Stimulated activated CD4-positive, alpha-beta T cell treated with anti-CD3 and anti-CD28 coated beads, Interleukin-4, amount 100 ng/mL, for 1 hour (primary cell): Measurements from ENCODE around the gene SLC23A2.
A peak's percentile ranks its signal among the peaks of the same experiment; 100 is the strongest.
"Not testable (repeated sequence)": the region's sequence is repeated elsewhere in the genome, so short reads cannot be mapped to it uniquely, and the experiment has no call there.

Experiments used
- DNase-seq: peaks from one replicate; pipeline ENCODE4 v3.0.0-alpha.2; 2020

The SLC23A2 gene

DNA sequence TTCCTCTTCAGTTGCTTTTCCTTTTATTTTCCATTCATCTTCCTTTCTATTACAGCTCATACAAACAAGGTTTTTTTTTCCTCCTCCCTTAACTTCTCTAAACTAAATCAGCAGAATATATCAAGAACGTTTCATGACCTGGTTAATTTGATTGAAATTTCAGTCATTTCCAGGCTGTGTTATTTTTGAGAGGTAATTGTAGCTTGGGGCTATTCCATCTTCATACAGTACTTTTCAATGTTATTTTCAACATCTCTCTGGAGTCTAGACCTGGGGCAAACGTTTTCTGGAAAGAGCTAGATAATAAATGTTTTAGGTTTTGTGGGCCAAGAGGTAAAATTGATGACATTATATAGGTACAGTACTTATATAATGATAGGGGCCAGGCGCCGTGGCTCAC, 4.0 kb upstream of the SLC23A2 start:
- DNase-seq: no peak

DNA sequence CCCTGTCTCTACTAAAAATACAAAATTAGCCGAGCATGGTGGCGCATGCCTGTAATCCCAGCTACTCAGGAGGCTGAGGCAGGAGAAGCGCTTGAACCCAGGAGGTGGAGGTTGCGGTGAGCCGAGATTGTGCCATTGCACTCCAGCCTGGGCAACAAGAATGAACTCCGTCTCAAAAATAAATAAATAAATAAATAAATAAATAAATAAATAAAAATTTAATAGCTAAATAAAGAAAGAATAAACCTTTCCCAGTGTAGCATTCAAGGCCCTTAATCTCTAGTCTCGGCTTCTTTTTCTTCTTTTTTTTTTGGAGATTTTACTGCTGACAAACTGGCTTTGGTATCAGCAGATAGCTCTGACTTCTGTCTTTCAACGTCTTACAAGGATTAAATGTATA, 3.5 kb upstream of the SLC23A2 start:
- not testable (repeated sequence) for DNase-seq

GRCh38 chr20:5003626-5004025, 2.3 kb upstream of the SLC23A2 start:
- no peak for DNase-seq

- peak; percentile 3 for DNase-seq
These were observed 735 bp upstream of the SLC23A2 start for GRCh38 chr20:5002077-5002413.

- peak; percentile 24 for DNase-seq
These were observed 792 bp downstream of the SLC23A2 start for GRCh38 chr20:5000263-5001173.

DNA sequence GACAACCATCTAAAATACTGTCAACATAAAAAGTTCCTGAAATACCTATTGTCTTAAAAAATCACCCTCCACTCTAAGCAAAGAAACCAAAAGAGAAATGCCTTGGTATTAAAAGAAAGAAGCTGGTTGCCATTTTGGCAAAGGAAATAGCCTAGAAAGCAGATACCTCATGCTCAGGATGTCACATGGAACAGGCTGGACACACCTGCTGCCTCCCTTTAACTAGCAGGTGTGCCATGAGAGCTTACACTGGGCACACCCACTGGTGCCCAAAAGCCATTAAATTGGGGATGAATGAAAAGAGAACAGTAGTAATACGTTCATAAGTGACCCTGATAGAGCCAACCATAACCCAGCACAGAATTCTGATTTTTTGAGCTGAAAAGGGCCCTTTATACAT, 1.5 kb downstream of the SLC23A2 start:
- no peak for DNase-seq

- DNase-seq: no peak
These were observed 3.1 kb downstream of the SLC23A2 start for GRCh38 chr20:4998160-4998651.

DNA sequence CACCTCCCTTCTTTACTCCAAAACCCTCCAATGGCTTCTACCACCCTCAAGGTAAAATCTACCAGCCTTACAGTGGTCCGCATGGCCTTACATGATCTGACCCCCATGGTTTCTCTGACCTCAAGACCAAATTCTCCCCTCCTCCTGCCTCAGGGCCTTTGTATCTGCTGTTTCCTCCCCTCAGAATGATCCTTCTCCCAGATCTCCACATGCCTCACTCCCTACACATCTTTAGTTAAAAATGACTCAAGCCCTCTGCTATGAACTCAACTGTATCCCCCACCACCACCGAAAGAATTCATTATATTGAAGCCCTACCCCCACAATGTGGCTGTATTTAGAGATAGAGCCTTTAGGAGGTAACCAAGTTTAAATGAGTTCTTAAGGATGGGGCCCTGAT, 4.1 kb downstream of the SLC23A2 start:
- DNase-seq: no peak

DNA sequence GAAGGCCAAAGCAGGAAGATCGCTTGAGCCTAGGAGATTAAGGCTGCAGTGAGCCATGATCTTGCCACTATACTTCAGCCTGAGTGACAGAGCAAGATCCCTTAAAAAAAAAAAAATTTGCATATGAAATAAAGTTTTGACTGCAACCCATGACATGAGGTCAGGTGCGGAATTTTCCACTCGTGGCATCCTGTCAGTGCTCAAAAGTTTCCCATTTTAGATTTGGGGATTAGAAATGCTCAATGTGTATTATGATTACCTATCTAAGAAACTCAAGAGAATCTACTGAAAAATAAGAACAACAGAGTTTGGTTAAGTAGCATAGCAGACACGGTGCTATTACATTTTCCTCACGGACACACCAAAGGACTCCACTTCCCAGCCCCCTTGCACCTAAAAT, 11.7 kb downstream of the SLC23A2 start:
- DNase-seq: no peak

DNA sequence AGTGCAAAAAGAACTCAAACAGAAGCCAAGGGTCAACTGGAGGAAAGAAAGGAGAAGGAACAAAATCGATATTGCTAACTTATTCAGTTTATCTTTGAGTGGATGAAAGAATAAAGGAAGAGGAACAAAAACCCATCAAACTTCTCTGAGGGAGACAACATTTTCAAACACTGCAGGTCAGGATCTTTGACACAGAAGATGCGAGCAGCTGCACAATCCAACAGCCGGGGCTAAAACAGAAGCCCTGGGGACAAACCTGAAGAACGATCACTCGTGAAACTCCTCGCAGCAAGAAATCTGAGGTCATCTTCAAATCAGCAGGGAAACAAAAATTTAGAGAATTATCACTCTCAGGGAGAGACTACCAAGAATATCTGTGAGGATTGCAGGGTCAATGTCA, 14.2 kb downstream of the SLC23A2 start:
- no peak for DNase-seq

DNA sequence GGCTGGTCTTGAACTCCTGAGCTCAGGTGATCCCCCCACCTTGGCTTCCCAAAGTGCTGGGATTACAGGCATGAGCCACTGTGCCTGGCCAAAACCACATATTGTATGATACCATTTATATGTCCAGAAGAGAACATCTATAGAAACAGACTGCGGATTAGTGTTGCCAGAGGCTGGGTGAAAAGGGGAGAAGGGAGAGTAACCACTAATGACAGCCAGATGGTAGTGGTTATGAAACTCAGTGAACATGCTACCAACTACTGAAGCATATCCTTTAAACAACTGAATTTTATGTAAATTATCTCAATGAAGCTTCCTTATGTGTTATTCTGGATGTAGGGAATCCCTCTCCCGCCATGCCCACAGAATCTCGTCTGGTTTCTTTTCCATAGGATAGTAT, 15.7 kb downstream of the SLC23A2 start:
- DNase-seq: no peak

DNA sequence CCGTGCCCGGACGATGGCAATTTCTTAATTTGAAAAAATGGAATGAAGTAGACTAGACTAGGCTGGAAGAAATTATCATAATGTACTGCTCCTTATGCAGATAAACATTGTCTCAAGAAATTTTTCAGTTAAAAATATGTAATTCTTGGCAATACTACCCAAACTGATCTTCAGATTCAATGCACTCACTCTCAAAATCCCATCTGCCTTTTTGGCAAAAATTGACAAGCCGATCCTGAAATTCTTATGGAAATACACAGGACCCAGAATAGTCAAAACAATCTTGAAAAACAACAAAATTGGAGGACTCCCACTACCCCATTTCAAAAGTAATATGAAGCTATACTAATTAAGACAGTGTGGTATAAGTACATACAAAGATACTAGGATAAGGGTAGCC, 19.0 kb downstream of the SLC23A2 start:
- no peak for DNase-seq

GRCh38 chr20:4979841-4980410, 21.4 kb downstream of the SLC23A2 start:
- DNase-seq: no peak

DNA sequence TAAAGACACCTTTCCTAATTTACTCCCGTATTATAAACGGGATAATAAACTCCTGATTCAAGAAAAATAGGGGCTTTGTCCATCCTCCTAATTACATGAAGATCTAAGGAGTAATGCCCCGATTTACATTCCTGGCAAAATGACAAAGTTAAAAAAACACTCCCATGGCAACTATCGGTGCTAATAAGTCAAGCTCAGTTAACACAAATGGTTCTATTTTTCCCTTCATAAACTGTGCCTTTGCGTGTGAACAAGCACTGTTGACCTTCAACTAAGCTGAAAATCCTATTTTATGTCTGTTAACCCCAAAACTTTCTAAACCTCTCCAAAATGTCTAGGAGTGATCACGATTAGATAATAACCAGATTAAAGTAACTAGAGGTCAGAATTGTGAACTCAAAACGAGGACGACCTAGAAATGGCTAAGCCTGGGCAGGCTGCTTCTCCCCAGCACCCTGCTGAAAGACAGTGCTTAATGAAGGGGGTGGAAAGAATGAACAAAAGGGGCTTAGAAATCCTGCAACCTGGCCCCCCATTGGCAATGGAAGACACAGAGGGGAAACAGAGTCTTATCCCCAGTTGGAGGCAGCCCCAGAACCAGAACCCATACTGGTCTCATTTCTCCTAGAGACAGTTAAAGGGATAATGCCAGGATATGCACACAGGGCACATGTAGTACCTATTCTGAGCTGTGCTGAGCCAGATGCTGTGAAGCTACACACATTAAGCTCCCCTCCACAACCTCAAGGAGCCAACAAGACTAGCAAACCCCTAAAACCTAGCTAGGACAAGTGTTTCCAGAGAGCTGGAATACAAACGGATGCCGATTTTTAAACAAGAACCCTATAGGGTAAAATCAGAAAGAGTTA, 23.0 kb downstream of the SLC23A2 start:
- DNase-seq: no peak

DNA sequence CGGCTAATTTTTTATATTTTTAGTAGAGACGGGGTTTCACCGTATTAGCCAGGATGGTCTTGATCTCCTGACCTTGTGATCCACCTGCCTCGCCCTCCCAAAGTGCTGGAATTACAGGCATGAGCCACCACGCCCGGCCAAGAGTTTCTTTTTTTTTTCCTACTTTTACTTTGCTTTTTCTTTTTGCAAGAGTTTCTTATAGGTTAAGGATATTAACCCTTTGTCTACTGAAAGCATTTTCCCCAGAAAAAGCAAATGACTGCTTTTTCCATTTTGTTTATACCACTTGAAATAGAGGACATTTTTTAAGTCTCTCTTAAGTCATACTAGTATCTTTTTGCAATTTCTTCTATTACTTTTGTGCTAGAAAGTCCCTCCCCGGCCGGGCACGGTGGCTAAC, 25.3 kb downstream of the SLC23A2 start:
- DNase-seq: not testable (repeated sequence)

GRCh38 chr20:4973330-4974097, 27.8 kb downstream of the SLC23A2 start:
- peak; percentile 18 for DNase-seq

GRCh38 chr20:4972506-4973251, 28.6 kb downstream of the SLC23A2 start:
- DNase-seq: no peak

DNA sequence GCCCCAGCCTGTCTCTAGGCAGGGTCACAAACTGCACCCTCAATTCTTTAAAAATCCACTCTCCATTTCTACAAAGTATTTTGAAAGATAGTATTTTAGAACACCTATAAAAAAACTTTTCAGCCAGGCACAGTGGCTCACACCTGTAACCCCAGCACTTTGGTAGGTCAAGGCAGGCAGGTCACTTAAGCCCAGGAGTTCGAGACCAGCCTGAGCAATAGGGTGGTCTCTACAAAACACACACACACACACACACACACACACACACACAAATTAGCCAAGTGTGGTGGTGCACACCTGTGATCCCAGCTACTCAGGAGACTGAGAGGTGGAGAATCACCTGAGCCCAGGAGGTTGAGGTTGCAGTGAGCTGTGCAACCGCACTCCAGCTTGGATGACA, 30.2 kb downstream of the SLC23A2 start:
- no peak for DNase-seq

DNA sequence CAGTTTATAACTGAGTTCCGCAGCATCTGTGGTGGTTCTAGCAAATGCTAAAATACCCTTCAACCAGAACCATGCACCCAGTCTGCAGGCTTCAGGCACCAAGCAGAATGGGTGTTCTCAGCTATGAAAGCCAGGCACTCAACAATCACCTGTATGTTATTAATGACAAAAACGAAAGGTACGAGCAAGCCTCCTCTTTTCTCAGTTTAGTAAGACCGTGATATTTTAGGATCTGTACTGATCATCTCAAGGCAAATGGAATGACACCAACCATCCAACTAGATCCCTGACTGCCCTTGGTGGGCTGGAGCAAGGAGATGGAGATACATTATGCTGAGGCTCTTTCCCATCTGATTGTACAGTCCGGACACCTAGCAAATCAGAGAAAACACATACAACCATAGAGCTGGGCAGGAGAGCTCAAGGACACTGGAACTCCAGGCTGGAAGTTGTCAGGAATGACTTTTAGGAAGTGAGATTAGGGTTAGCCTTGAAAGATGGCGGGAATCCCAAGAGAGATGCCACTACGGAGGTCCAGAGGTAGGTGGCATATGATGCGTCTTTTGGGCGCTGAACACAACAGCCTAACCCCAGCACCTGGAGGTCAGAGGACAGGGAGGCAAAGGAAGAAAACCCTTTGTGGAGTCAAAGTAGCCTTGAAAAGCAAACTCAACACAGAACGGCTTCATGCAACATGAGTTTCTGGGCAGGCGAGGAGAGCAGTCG, 33.4 kb downstream of the SLC23A2 start:
- DNase-seq: no peak

DNA sequence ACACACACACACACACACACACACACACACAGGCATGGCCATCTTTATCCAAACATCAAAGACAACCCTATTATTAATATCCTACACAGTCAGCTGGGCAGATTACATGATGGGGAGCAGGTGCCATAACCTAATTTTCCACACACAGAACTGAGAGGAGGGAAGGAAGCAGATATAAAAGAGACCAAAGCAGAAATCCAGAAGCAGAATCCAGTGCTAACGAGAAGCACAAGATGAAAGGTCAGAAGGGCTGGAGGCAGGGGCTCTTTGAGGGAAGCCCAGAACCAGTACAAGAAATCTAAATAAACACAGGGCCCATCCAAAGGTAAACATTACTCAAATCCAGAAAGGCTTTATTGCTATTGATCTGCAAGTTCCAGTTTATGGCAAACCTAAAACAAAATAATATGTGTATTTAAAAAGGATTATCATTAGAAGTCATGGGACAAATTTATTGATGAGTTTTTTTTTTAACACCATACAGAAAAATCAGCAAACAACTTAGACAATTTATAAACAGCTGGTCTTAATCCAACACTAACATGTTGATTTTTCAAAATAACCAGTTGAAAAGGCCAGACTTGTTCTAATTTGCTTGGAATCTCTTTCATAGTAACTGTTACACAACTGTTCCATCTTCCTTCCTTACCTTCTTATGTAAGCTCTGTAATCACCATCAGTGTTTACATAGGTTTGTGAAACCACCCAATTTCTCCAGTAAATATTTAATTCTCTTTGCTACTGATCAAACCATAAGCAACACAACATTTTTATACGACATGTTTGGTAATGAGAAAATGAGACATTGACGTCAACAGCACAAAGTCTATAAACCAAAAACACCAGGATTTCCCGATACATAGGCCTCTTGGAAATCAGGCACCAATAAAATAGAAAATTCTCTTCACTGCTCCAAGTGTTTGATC, 34.2 kb downstream of the SLC23A2 start:
- DNase-seq: no peak
